DND-41 (cell line): ENCODE measurements around the gene VAX1.

Experiments used
- EZH2 ChIP-seq: IDR thresholded peaks from 3 replicates; pipeline ENCODE4 v1.6.1; 2012; ENCODE audit warnings: borderline replicate concordance, low read depth, mild to moderate bottlenecking, moderate library complexity, low read length, inconsistent platforms; ENCODE audit not compliant: severe bottlenecking
- TF ChIP-seq, protein P1 (sequence below): IDR thresholded peaks from 2 replicates; pipeline ENCODE4 v1.5.1; 2012; ENCODE audit warnings: borderline replicate concordance, low read length, moderate library complexity, mild to moderate bottlenecking; ENCODE audit not compliant: poor library complexity, severe bottlenecking; ENCODE audit errors: extremely low read depth

GRCh38 chr10:117094856-117095255 lies 43.2 kb downstream of the VAX1 start:
- TF ChIP-seq, protein P1, sequence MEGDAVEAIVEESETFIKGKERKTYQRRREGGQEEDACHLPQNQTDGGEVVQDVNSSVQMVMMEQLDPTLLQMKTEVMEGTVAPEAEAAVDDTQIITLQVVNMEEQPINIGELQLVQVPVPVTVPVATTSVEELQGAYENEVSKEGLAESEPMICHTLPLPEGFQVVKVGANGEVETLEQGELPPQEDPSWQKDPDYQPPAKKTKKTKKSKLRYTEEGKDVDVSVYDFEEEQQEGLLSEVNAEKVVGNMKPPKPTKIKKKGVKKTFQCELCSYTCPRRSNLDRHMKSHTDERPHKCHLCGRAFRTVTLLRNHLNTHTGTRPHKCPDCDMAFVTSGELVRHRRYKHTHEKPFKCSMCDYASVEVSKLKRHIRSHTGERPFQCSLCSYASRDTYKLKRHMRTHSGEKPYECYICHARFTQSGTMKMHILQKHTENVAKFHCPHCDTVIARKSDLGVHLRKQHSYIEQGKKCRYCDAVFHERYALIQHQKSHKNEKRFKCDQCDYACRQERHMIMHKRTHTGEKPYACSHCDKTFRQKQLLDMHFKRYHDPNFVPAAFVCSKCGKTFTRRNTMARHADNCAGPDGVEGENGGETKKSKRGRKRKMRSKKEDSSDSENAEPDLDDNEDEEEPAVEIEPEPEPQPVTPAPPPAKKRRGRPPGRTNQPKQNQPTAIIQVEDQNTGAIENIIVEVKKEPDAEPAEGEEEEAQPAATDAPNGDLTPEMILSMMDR = no peak
- TF ChIP-seq EZH2 = no peak
